ENCODE data around the gene PCK2.

DNA sequence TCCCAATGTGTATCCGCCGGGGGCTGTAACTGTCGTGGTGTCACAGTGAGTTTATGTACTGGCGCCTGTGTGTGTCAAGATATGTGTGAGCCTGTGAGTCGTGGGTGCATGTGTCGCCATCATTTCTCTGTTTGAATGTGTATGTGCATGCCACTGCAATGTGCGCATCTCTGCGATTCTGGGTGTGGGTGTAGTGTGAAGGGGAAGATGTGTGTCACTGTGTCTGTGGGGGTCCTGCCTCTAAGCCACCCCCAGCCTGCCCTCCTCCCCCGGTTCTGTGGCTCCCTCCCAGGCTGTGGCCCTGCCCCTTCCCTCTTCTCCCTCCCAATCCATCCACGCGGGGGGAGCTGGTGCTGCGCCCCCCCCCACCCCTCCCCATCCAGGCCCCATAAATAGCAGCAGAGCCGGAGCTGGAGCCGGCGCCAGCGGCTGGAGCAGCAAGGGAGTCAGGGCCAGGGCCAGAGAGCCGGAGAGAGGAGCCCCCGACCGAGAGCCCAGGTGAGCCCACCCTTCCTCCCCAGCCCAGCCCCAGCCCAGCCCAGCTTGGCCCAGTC lies 22.9 kb upstream of the PCK2 start, which contains the start of gene CPNE6:
- TF ChIP-seq, protein P1, sequence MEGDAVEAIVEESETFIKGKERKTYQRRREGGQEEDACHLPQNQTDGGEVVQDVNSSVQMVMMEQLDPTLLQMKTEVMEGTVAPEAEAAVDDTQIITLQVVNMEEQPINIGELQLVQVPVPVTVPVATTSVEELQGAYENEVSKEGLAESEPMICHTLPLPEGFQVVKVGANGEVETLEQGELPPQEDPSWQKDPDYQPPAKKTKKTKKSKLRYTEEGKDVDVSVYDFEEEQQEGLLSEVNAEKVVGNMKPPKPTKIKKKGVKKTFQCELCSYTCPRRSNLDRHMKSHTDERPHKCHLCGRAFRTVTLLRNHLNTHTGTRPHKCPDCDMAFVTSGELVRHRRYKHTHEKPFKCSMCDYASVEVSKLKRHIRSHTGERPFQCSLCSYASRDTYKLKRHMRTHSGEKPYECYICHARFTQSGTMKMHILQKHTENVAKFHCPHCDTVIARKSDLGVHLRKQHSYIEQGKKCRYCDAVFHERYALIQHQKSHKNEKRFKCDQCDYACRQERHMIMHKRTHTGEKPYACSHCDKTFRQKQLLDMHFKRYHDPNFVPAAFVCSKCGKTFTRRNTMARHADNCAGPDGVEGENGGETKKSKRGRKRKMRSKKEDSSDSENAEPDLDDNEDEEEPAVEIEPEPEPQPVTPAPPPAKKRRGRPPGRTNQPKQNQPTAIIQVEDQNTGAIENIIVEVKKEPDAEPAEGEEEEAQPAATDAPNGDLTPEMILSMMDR (IDR thresholded peaks at IDR 0.05; ENCODE audit: poor library complexity, severe bottlenecking), result no peak
- TF ChIP-seq EP300 (conservative IDR thresholded peaks at IDR 0.05; ENCODE audit: poor library complexity, severe bottlenecking) (no peak), EZH2 (IDR thresholded peaks at IDR 0.05; ENCODE audit: borderline replicate concordance, insufficient read depth, low read length, poor library complexity, severe bottlenecking) (no peak)

Measured in neural cell (in vitro differentiated cells).